ENCODE results near the gene MUS81. TPM values are rescaled to one million over a fixed set of nuclear protein-coding genes. Genes with fewer than 3 reads are reported as not detected.

The MUS81 gene
- total RNA-seq, 2 donors from 2014 or later, result 64.3 to 68.6 TPM

DNA sequence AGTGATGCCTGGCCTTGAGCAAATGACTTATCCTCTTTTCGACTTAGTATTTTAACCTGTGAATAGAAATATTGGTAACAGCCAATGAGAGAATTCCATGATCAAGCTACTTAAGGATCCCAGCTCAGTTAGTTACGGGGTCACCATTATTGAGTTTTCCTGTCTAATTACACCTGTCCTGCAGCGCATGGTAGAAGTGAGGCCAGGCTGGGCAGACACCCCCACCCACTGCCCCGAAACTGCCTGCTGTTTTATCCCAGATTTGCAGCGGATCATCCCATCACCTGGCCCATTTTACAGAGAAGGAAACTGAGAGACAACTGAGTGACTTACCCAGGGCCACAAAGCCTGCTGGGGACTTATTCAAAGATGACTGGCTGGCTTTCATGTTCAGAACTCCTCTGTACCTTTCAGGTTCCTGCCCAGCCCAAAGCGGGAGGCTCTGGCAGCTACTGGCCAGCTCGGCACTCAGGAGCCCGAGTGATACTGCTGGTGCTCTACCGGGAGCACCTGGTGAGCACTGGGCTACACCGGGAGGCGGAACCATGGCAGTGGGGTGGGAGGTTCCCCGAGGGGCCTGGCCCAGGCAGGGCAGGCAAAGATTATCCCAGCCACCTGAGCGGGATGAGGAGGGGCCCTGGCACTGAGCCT, 1.4 kb downstream of the MUS81 start:
- 82% methylated on average over 13 of the region's 13 CpGs for WGBS
- no peaks in the 10 kb centered on the region for H3K27me3 ChIP-seq (replicated peaks; ENCODE audit: insufficient read depth)
- peak overlapping the region; percentile 99 for H3K4me3 ChIP-seq

GRCh38 chr11:65862191-65862735, 2.0 kb downstream of the MUS81 start:
- Histone ChIP-seq H3K27ac (no peak overlapping the region), H3K36me3 (peaks cover 12 to 24% of the 10 kb centered on the region in 2 donors), H3K9me3 (no peaks in the 10 kb centered on the region), H3K27me3 (replicated peaks; ENCODE audit: insufficient read depth) (no peaks in the 10 kb centered on the region), H3K4me1 (replicated peaks) (peaks cover 7% of the 10 kb centered on the region), H3K4me3 (no peak overlapping the region)
- WGBS, result 73% methylated on average over 5 of the region's 5 CpGs
- TF ChIP-seq POLR2AphosphoS5 (IDR thresholded peaks at IDR 0.05), result no peak
- TF ChIP-seq POLR2A (IDR thresholded peaks at IDR 0.05), result no peak
- TF ChIP-seq, protein P1, sequence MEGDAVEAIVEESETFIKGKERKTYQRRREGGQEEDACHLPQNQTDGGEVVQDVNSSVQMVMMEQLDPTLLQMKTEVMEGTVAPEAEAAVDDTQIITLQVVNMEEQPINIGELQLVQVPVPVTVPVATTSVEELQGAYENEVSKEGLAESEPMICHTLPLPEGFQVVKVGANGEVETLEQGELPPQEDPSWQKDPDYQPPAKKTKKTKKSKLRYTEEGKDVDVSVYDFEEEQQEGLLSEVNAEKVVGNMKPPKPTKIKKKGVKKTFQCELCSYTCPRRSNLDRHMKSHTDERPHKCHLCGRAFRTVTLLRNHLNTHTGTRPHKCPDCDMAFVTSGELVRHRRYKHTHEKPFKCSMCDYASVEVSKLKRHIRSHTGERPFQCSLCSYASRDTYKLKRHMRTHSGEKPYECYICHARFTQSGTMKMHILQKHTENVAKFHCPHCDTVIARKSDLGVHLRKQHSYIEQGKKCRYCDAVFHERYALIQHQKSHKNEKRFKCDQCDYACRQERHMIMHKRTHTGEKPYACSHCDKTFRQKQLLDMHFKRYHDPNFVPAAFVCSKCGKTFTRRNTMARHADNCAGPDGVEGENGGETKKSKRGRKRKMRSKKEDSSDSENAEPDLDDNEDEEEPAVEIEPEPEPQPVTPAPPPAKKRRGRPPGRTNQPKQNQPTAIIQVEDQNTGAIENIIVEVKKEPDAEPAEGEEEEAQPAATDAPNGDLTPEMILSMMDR (IDR thresholded peaks at IDR 0.05), result no peak
- no peak for DNase-seq (ENCODE audit: low spot score)
- intact Hi-C loops (cut with DNase I), result no loop called here

More for the DNA sequence above, 1.4 kb downstream of the MUS81 start:
- peaks cover 12 to 24% of the 10 kb centered on the region in 2 donors for H3K36me3 ChIP-seq
- no peaks in the 10 kb centered on the region for H3K9me3 ChIP-seq
- no peak for DNase-seq (ENCODE audit: low spot score)
- peak overlapping the region; percentile 94 to 96 for H3K27ac ChIP-seq
- intact Hi-C loops (cut with DNase I), result loop anchor here (2.0 kb wide), 1 partner anchor 141 kb away; the partner anchor contains the start of genes BANF1 and EIF1AD
- TF ChIP-seq, protein P1 (IDR thresholded peaks at IDR 0.05), result no peak
- TF ChIP-seq POLR2A (IDR thresholded peaks at IDR 0.05), result no peak
- no peak for TF ChIP-seq POLR2AphosphoS5 (IDR thresholded peaks at IDR 0.05)
- H3K4me1 ChIP-seq (replicated peaks), result peaks cover 7% of the 10 kb centered on the region

DNA sequence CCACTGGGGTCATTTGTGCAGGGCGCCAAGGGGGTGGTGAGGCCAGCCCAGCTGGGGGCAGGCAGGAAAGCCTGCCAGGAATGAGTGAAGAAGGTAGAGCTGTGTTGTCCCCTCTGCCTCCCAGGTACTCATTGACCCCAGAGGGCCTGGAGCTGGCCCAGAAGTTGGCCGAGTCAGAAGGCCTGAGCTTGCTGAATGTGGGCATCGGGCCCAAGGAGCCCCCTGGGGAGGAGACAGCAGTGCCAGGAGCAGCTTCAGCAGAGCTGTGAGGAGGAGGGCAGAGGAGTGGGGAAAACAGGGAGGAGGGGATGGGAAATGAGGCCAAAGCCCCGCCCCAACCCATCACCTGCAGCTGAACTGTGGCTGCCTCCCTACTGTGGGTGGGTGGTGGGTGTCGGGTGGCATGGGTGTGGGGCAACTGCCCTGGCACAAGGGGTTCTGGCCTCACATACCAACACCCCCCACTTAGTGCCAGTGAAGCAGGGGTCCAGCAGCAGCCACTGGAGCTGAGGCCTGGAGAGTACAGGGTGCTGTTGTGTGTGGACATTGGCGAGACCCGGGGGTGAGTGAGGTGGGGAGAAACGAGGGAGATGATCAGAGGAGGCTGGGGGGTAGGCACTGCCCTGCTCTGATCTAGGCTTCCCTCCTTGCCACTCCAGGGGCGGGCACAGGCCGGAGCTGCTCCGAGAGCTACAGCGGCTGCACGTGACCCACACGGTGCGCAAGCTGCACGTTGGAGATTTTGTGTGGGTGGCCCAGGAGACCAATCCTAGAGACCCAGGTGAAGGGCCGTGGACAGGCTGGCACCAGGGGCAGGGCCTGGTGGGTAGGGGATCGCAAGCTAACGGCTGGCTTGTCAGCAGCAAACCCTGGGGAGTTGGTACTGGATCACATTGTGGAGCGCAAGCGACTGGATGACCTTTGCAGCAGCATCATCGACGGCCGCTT, 3.0 kb downstream of the MUS81 start:
- Histone ChIP-seq H3K27ac (no peak overlapping the region), H3K4me1 (replicated peaks) (peaks cover 7% of the 10 kb centered on the region), H3K36me3 (peaks cover 12 to 24% of the 10 kb centered on the region in 2 donors), H3K4me3 (no peak overlapping the region), H3K9me3 (no peaks in the 10 kb centered on the region), H3K27me3 (replicated peaks; ENCODE audit: insufficient read depth) (no peaks in the 10 kb centered on the region)
- DNase-seq (ENCODE audit: low spot score), result no peak
- WGBS, result 89% methylated on average over 24 of the region's 24 CpGs
- TF ChIP-seq, protein P1 (IDR thresholded peaks at IDR 0.05), result no peak
- no peak for TF ChIP-seq POLR2A (IDR thresholded peaks at IDR 0.05)
- TF ChIP-seq POLR2AphosphoS5 (IDR thresholded peaks at IDR 0.05), result no peak
- intact Hi-C loops (cut with DNase I), result no loop called here

GRCh38 chr11:65863889-65864705, 3.9 kb downstream of the MUS81 start:
- H3K27me3 ChIP-seq (replicated peaks; ENCODE audit: insufficient read depth), result no peaks in the 10 kb centered on the region
- TF ChIP-seq, protein P1 (IDR thresholded peaks at IDR 0.05), result no peak
- no peak for TF ChIP-seq POLR2A (IDR thresholded peaks at IDR 0.05)
- peaks cover 12 to 24% of the 10 kb centered on the region in 2 donors for H3K36me3 ChIP-seq
- H3K4me1 ChIP-seq (replicated peaks), result peaks cover 7% of the 10 kb centered on the region
- no peak overlapping the region for H3K4me3 ChIP-seq
- H3K9me3 ChIP-seq, result no peaks in the 10 kb centered on the region
- no peak overlapping the region for H3K27ac ChIP-seq
- DNase-seq (ENCODE audit: low spot score), result no peak
- WGBS, result 86% methylated on average over 12 of the region's 12 CpGs
- intact Hi-C loops (cut with DNase I), result no loop called here
